ENCODE results near the gene SLC37A2. TPM values are rescaled to one million over a fixed set of nuclear protein-coding genes. Genes with fewer than 3 reads are reported as not detected.

Gene SLC37A2
- polyA plus RNA-seq, 1 of the 3 experiments (the other 2 are of a cell fraction) = 0.44 TPM

- no peak overlapping the region for H3K27ac ChIP-seq (ENCODE audit: low read depth in 2 of 2, low read length in 1 of 2)
- peaks cover 4% of the 10 kb centered on the region for H3F3A ChIP-seq (replicated peaks; ENCODE audit: insufficient read depth)
- H3K36me3 ChIP-seq (replicated peaks in 1 of 2; ENCODE audit: control insufficient read depth in 1 of 2, insufficient read depth in 2 of 2, low read length in 1 of 2) = no peaks in the 10 kb centered on the region
- no peak overlapping the region for H3K4me2 ChIP-seq
- DNase-seq = no peak
- no peak overlapping the region for H2AFZ ChIP-seq (ENCODE audit: low read depth)
- no peaks in the 10 kb centered on the region; the same call in 1 of the 2 replicates for H3K27me3 ChIP-seq (ENCODE audit: insufficient read depth)
- H3K4me3 ChIP-seq (ENCODE audit: low read depth in 2 of 2, low read length in 1 of 2) = no peak overlapping the region
- TF ChIP-seq RCOR1 (IDR thresholded peaks at IDR 0.05; ENCODE audit: low read length) (no peak), FOXJ3 (CRISPR knock-in tag; IDR thresholded peaks at IDR 0.05) (no peak)
- H3K9me3 ChIP-seq = no peaks in the 10 kb centered on the region
- no peaks in the 10 kb centered on the region for H3K79me2 ChIP-seq (ENCODE audit: insufficient read depth)
- no peaks in the 10 kb centered on the region for H3K9me2 ChIP-seq
- ChIA-PET POLR2A (no interaction called here), CTCF (interaction anchor here (0.8 to 2.7 kb wide), 4 partner anchors 8 to 273 kb away, joined by 4 to 14 read pairs (median 5); no protein-coding TSS in a partner anchor)
- no peaks in the 10 kb centered on the region for H4K20me1 ChIP-seq (ENCODE audit: insufficient read depth)
- 32% methylated on average over 1 of the region's 1 CpG for WGBS (ENCODE audit: low lambda C conversion rate)
- no peak overlapping the region for H3K9ac ChIP-seq
- no peaks in the 10 kb centered on the region for H3K4me1 ChIP-seq (ENCODE audit: control insufficient read depth in 1 of 2, insufficient read depth in 2 of 2, low read depth in 1 of 2, low read length in 1 of 2)
Observed at GRCh38 chr11:125132071-125132470, 69.0 kb downstream of the SLC37A2 start.

GRCh38 chr11:125132596-125132995, 69.5 kb downstream of the SLC37A2 start:
- no peak overlapping the region for H3K27ac ChIP-seq (ENCODE audit: low read depth in 2 of 2, low read length in 1 of 2)
- TF ChIP-seq YY1 (IDR thresholded peaks at IDR 0.05; ENCODE audit: low read depth) = no peak
- no peak for TF ChIP-seq NFIC (IDR thresholded peaks at IDR 0.05; ENCODE audit: borderline replicate concordance)

GRCh38 chr11:125136001-125136400, 72.9 kb downstream of the SLC37A2 start:
- Histone ChIP-seq H3K9me2 (no peaks in the 10 kb centered on the region), H3K9ac (no peak overlapping the region), H3K4me1 (ENCODE audit: control insufficient read depth in 1 of 2, insufficient read depth in 2 of 2, low read depth in 1 of 2, low read length in 1 of 2) (peaks cover 0 to 9% of the 10 kb centered on the region in 2 experiments; a peak in 1 of 4 replicates), H4K20me1 (ENCODE audit: insufficient read depth) (no peaks in the 10 kb centered on the region), H3K27ac (ENCODE audit: low read depth in 2 of 2, low read length in 1 of 2) (no peak overlapping the region), H2AFZ (ENCODE audit: low read depth) (no peak overlapping the region), H3F3A (replicated peaks; ENCODE audit: insufficient read depth) (no peaks in the 10 kb centered on the region), H3K9me3 (no peaks in the 10 kb centered on the region), H3K4me3 (ENCODE audit: low read depth in 2 of 2, low read length in 1 of 2) (no peak overlapping the region), H3K36me3 (replicated peaks in 1 of 2; ENCODE audit: control insufficient read depth in 1 of 2, insufficient read depth in 2 of 2, low read length in 1 of 2) (no peaks in the 10 kb centered on the region), H3K4me2 (no peak overlapping the region), H3K27me3 (ENCODE audit: insufficient read depth) (no peaks in the 10 kb centered on the region; the same call in 1 of the 2 replicates), H3K79me2 (ENCODE audit: insufficient read depth) (no peaks in the 10 kb centered on the region)
- ChIA-PET CTCF (no interaction called here), POLR2A (no interaction called here)
- TF ChIP-seq CTCF (IDR thresholded peaks at IDR 0.05) (no peak), MEF2A (IDR thresholded peaks at IDR 0.05; ENCODE audit: borderline replicate concordance, low read depth) (no peak), SIN3A (IDR thresholded peaks at IDR 0.05; ENCODE audit: borderline replicate concordance, low read depth, low read length) (no peak), USF2 (IDR thresholded peaks at IDR 0.05; ENCODE audit: borderline replicate concordance, low read depth, low read length) (no peak), GABPA (IDR thresholded peaks at IDR 0.05; ENCODE audit: low read depth) (no peak), NRF1 (IDR thresholded peaks at IDR 0.05; ENCODE audit: low read depth, low read length) (no peak), YY1 (IDR thresholded peaks at IDR 0.05; ENCODE audit: low read depth) (no peak), REST (IDR thresholded peaks at IDR 0.05; ENCODE audit: low read depth, low read length) (no peak), EZH2phosphoT487 (IDR thresholded peaks at IDR 0.05; ENCODE audit: borderline replicate concordance, low read depth) (no peak), POLR2AphosphoS5 (IDR thresholded peaks at IDR 0.05; ENCODE audit: low read depth, low read length) (no peak), GATA2 (CRISPR knock-in tag; IDR thresholded peaks at IDR 0.05) (no peak)
- no peak for DNase-seq

More at GRCh38 chr11:125132596-125132995, 69.5 kb downstream of the SLC37A2 start:
- WGBS (ENCODE audit: low lambda C conversion rate) = 76% methylated on average over 7 of the region's 7 CpGs
- H3K27me3 ChIP-seq (ENCODE audit: insufficient read depth) = no peaks in the 10 kb centered on the region; the same call in 1 of the 2 replicates
- no peak overlapping the region for H3K4me3 ChIP-seq (ENCODE audit: low read depth in 2 of 2, low read length in 1 of 2)
- H3K9me2 ChIP-seq = no peaks in the 10 kb centered on the region
- no peak for DNase-seq
- H3K4me2 ChIP-seq = no peak overlapping the region
- ChIA-PET CTCF (interaction anchor here (0.8 to 2.7 kb wide), 5 partner anchors 8 to 272 kb away, joined by 4 to 14 read pairs (median 5); no protein-coding TSS in a partner anchor), POLR2A (no interaction called here)
- no peaks in the 10 kb centered on the region for H3K36me3 ChIP-seq (replicated peaks in 1 of 2; ENCODE audit: control insufficient read depth in 1 of 2, insufficient read depth in 2 of 2, low read length in 1 of 2)
- H3K9me3 ChIP-seq = no peaks in the 10 kb centered on the region
- no peaks in the 10 kb centered on the region for H4K20me1 ChIP-seq (ENCODE audit: insufficient read depth)
- no peak overlapping the region for H3K9ac ChIP-seq
- no peaks in the 10 kb centered on the region for H3K79me2 ChIP-seq (ENCODE audit: insufficient read depth)
- H2AFZ ChIP-seq (ENCODE audit: low read depth) = no peak overlapping the region
- no peaks in the 10 kb centered on the region for H3K4me1 ChIP-seq (ENCODE audit: control insufficient read depth in 1 of 2, insufficient read depth in 2 of 2, low read depth in 1 of 2, low read length in 1 of 2)
- peaks cover 4% of the 10 kb centered on the region for H3F3A ChIP-seq (replicated peaks; ENCODE audit: insufficient read depth)

Data from SK-N-SH (cell line).